Liver (tissue), 9 donors: Measurements from ENCODE around the gene RASGRF1. TPM values are rescaled to one million over a fixed set of nuclear protein-coding genes. Genes with fewer than 3 reads are reported as not detected.

ENCODE experiments used
- DNase-seq: peaks from one replicate; pipeline ENCODE4 v3.0.0-alpha.2; 2017; ENCODE audit warnings: low spot score
- H3K27ac ChIP-seq, 2 donors: one replicate each; pipeline ENCODE4 v1.7.0; 2013; ENCODE audit warnings: inconsistent platforms in 2 of 2, low read length in 2 of 2, control low read depth in 1 of 2, low read depth in 1 of 2, mild to moderate bottlenecking in 1 of 2
- H3K27me3 ChIP-seq, 4 donors: one replicate each; pipeline versions ENCODE4 v1.6.1 to v1.7.0; 2013; ENCODE audit warnings: low read length in 3 of 4, inconsistent platforms in 1 of 4, mild to moderate bottlenecking in 1 of 4, moderate library complexity in 1 of 4; ENCODE audit not compliant: control insufficient read depth in 4 of 4, insufficient read depth in 4 of 4
- H3K36me3 ChIP-seq, 4 donors: one replicate each; pipeline versions ENCODE4 v1.6.1 to v1.7.0; 2013; ENCODE audit warnings: low read length in 3 of 4, mild to moderate bottlenecking in 3 of 4, low read depth in 1 of 4, moderate library complexity in 1 of 4; ENCODE audit not compliant: control insufficient read depth in 4 of 4, insufficient read depth in 3 of 4
- H3K4me1 ChIP-seq, 4 donors: one replicate each; pipeline versions ENCODE4 v1.6.1 to v1.7.0; 2013; ENCODE audit warnings: low read length in 3 of 4, mild to moderate bottlenecking in 3 of 4, moderate library complexity in 1 of 4; ENCODE audit not compliant: control insufficient read depth in 4 of 4, insufficient read depth in 4 of 4
- H3K4me3 ChIP-seq, 3 donors: one replicate each; pipeline versions ENCODE4 v1.6.1 to v1.7.0; 2013; ENCODE audit warnings: low read length in 3 of 3, control low read depth in 1 of 3, low read depth in 1 of 3, mild to moderate bottlenecking in 1 of 3
- H3K9ac ChIP-seq, 2 donors: one replicate each; pipeline ENCODE4 v1.7.0; 2013; ENCODE audit warnings: low read length in 2 of 2, mild to moderate bottlenecking in 2 of 2, moderate library complexity in 2 of 2, control low read depth in 1 of 2, low read depth in 1 of 2
- H3K9me3 ChIP-seq, 4 donors: one replicate each; pipeline versions ENCODE4 v1.6.1 to v1.7.0; 2013; ENCODE audit warnings: low read length in 3 of 4; ENCODE audit not compliant: control insufficient read depth in 4 of 4
- ATF3 ChIP-seq: IDR thresholded peaks from 2 replicates; pipeline ENCODE4 v1.6.1; 2016; ENCODE audit warnings: antibody characterized with exemption
- CTCF ChIP-seq: fragments of 150-350 bp; IDR thresholded peaks from 2 replicates; pipeline ENCODE4 v1.5.1; 2017; ENCODE audit warnings: improper control_type of control experiment, low read depth, low read length; ENCODE audit not compliant: missing input control
- EGR1 ChIP-seq, 2 donors: IDR thresholded peaks; 2 replicates each; pipeline ENCODE4 v1.6.1; 2016 to 2018; ENCODE audit warnings: antibody characterized with exemption in 2 of 2, low read depth in 2 of 2
- FOXA1 ChIP-seq: IDR thresholded peaks from 2 replicates; pipeline ENCODE4 v1.6.1; 2016; ENCODE audit warnings: antibody characterized with exemption
- FOXA2 ChIP-seq: IDR thresholded peaks from 2 replicates; pipeline ENCODE4 v1.6.1; 2016; ENCODE audit warnings: antibody characterized with exemption
- GABPA ChIP-seq, 2 donors: IDR thresholded peaks in 1 of 2; conservative IDR thresholded peaks in 1 of 2; 2 replicates each; pipeline ENCODE4 v1.6.1; 2016; ENCODE audit warnings: antibody characterized with exemption in 2 of 2, mild to moderate bottlenecking in 1 of 2, moderate library complexity in 1 of 2
- HNF4A ChIP-seq, 2 donors: conservative IDR thresholded peaks; 2 replicates each; pipeline ENCODE4 v1.6.1; 2016; ENCODE audit warnings: antibody characterized with exemption in 2 of 2, mild to moderate bottlenecking in 2 of 2
- JUND ChIP-seq, 2 donors: IDR thresholded peaks; 2 replicates each; pipeline ENCODE4 v1.6.1; 2016; ENCODE audit warnings: antibody characterized with exemption in 2 of 2
- NR2F2 ChIP-seq: IDR thresholded peaks from 2 replicates; pipeline ENCODE4 v1.6.1; 2016; ENCODE audit warnings: antibody characterized with exemption
- RAD21 ChIP-seq, 2 donors: IDR thresholded peaks; 2 replicates each; pipeline ENCODE4 v1.6.1; 2016; ENCODE audit warnings: antibody characterized with exemption in 2 of 2, mild to moderate bottlenecking in 2 of 2
- REST ChIP-seq: IDR thresholded peaks from 2 replicates; pipeline ENCODE4 v1.6.1; 2016; ENCODE audit warnings: antibody characterized with exemption, mild to moderate bottlenecking
- TAF1 ChIP-seq: conservative IDR thresholded peaks from 2 replicates; pipeline ENCODE4 v1.6.1; 2016; ENCODE audit warnings: antibody characterized with exemption, mild to moderate bottlenecking
- ZBTB33 ChIP-seq: IDR thresholded peaks from 2 replicates; pipeline ENCODE4 v1.6.1; 2016; ENCODE audit warnings: antibody characterized with exemption
- WGBS: extraction: QIAGEN DNeasy Blood & Tissue Kit; methylation state at CpG from one replicate; pipeline ENCODE4 v1.1.7; 2013; 5-methylcytosine and 5-hydroxymethylcytosine counted together
- polyA plus RNA-seq, 2 donors: library from polyadenylated mRNA; stranded (reverse) in 1 of 2; unstranded in 1 of 2; fragments of 200-250 nt in 1 of 2; fragments of >200 nt in 1 of 2; fragmentation: Nextera tagmentation in 1 of 2; extraction: Ambion mirVana in 1 of 2; gene quantifications; one replicate each; pipeline versions ENCODE4 v1.2.1 to v1.2.3, GENCODE V29; 2013 to 2015
- total RNA-seq, 2 donors: library from RNA; depleted of rRNA; stranded (reverse); fragments of >200 nt; gene quantifications; one replicate each; pipeline ENCODE4 v1.2.3, GENCODE V29; 2014
- TF ChIP-seq, protein P1 (sequence below): IDR thresholded peaks from 2 replicates; pipeline ENCODE4 v1.6.1; 2016; ENCODE audit warnings: antibody characterized with exemption
- donor health status: healthy.
- donor health status: healthy.
- donor health status: healthy.
- donor health status: healthy.
- donor health status: healthy.

Gene RASGRF1
- total and polyA plus RNA-seq, 4 donors = 0.28 TPM; not detected in 3

GRCh38 chr15:79065361-79065705 is 25.2 kb downstream of the RASGRF1 start:
- WGBS = 87% methylated on average over 5 of the region's 5 CpGs
- Histone ChIP-seq H3K9me3 (no peaks in the 10 kb centered on the region), H3K36me3 (no peaks in the 10 kb centered on the region), H3K27me3 (no peaks in the 10 kb centered on the region), H3K4me3 (no peak overlapping the region), H3K27ac (no peak overlapping the region), H3K4me1 (peaks cover 2 to 14% (median 8%) of the 10 kb centered on the region in 4 donors), H3K9ac (no peak overlapping the region)
- no peak for TF ChIP-seq GABPA (IDR thresholded peaks at IDR 0.05 in 1 of 2, conservative IDR thresholded peaks at IDR 0.05 in 1 of 2)
- TF ChIP-seq FOXA2 = no peak
- TF ChIP-seq, protein P1, sequence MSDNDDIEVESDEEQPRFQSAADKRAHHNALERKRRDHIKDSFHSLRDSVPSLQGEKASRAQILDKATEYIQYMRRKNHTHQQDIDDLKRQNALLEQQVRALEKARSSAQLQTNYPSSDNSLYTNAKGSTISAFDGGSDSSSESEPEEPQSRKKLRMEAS = no peak
- no peak for TF ChIP-seq ZBTB33
- TF ChIP-seq RAD21 (IDR thresholded peaks at IDR 0.05) = no peak
- no peak for DNase-seq

GRCh38 chr15:79064496-79064895 is 26.1 kb downstream of the RASGRF1 start:
- 93% methylated on average over 6 of the region's 6 CpGs for WGBS
- Histone ChIP-seq H3K27ac (no peak overlapping the region), H3K36me3 (no peaks in the 10 kb centered on the region), H3K9ac (no peak overlapping the region), H3K27me3 (no peaks in the 10 kb centered on the region), H3K9me3 (no peaks in the 10 kb centered on the region), H3K4me3 (no peak overlapping the region), H3K4me1 (peaks cover 2 to 14% (median 8%) of the 10 kb centered on the region in 4 donors)
- no peak for TF ChIP-seq REST
- TF ChIP-seq HNF4A (conservative IDR thresholded peaks at IDR 0.05) = no peak
- DNase-seq = no peak

- H3K27ac ChIP-seq = no peak overlapping the region
- 81% methylated on average over 4 of the region's 4 CpGs for WGBS
- no peak overlapping the region for H3K4me3 ChIP-seq
- H3K27me3 ChIP-seq = no peaks in the 10 kb centered on the region
- no peaks in the 10 kb centered on the region for H3K9me3 ChIP-seq
- H3K9ac ChIP-seq = no peak overlapping the region
- H3K36me3 ChIP-seq = no peaks in the 10 kb centered on the region
- H3K4me1 ChIP-seq = no peaks in the 10 kb centered on the region
- no peak for DNase-seq
- TF ChIP-seq ZBTB33 (no peak), ATF3 (no peak), CTCF (no peak), FOXA1 (no peak), JUND (IDR thresholded peaks at IDR 0.05) (no peak), HNF4A (conservative IDR thresholded peaks at IDR 0.05) (no peak), TAF1 (no peak), EGR1 (IDR thresholded peaks at IDR 0.05; ENCODE audit: low read depth in 2 of 2) (no peak), FOXA2 (no peak), NR2F2 (no peak)
- TF ChIP-seq, protein P1 = no peak
Measured at GRCh38 chr15:79060175-79060574, 30.4 kb downstream of the RASGRF1 start.
